ENCODE measurements around the gene ADAMTS14.

Gene ADAMTS14

GRCh38 chr10:70772627-70773026 lies 100.3 kb downstream of the ADAMTS14 start:
- no peak for DNase-seq (ENCODE audit: low spot score)

- no peak for DNase-seq (ENCODE audit: low spot score)
Measured at GRCh38 chr10:70773461-70773860, 101.2 kb downstream of the ADAMTS14 start.

- no peak for DNase-seq (ENCODE audit: low spot score)
Measured at GRCh38 chr10:70773965-70774809, 101.9 kb downstream of the ADAMTS14 start.

- DNase-seq (ENCODE audit: low spot score): no peak
Measured at GRCh38 chr10:70774810-70775678, 102.7 kb downstream of the ADAMTS14 start.

GRCh38 chr10:70775679-70776454 lies 103.6 kb downstream of the ADAMTS14 start:
- DNase-seq (ENCODE audit: low spot score): no peak

- no peak for DNase-seq (ENCODE audit: low spot score)
Measured at GRCh38 chr10:70776455-70777005, 104.2 kb downstream of the ADAMTS14 start.

GRCh38 chr10:70777063-70777875 lies 105.0 kb downstream of the ADAMTS14 start:
- no peak for DNase-seq (ENCODE audit: low spot score)

GRCh38 chr10:70778267-70778924 lies 106.1 kb downstream of the ADAMTS14 start:
- DNase-seq (ENCODE audit: low spot score): no peak

GRCh38 chr10:70779088-70779487 lies 106.8 kb downstream of the ADAMTS14 start:
- DNase-seq (ENCODE audit: low spot score): no peak

GRCh38 chr10:70779511-70780369 lies 107.4 kb downstream of the ADAMTS14 start:
- DNase-seq (ENCODE audit: low spot score): no peak

- no peak for DNase-seq (ENCODE audit: low spot score)
Measured at GRCh38 chr10:70780370-70780760, 108.1 kb downstream of the ADAMTS14 start.

GRCh38 chr10:70780772-70781171 lies 108.5 kb downstream of the ADAMTS14 start:
- DNase-seq (ENCODE audit: low spot score): no peak

- DNase-seq (ENCODE audit: low spot score): no peak
Measured at GRCh38 chr10:70781461-70782051, 109.2 kb downstream of the ADAMTS14 start.

- DNase-seq (ENCODE audit: low spot score): no peak
Measured at GRCh38 chr10:70782086-70782745, 109.9 kb downstream of the ADAMTS14 start.

- no peak for DNase-seq (ENCODE audit: low spot score)
Measured at GRCh38 chr10:70782746-70783680, 110.7 kb downstream of the ADAMTS14 start.

- no peak for DNase-seq (ENCODE audit: low spot score)
Measured at GRCh38 chr10:70784016-70784415, 111.7 kb downstream of the ADAMTS14 start.

- DNase-seq (ENCODE audit: low spot score): no peak
Measured at GRCh38 chr10:70784471-70784870, 112.2 kb downstream of the ADAMTS14 start.
